Stimulated activated CD4-positive, alpha-beta T cell treated with anti-CD3 and anti-CD28 coated beads, Interleukin-1b, Interleukin-23, amount 100 ng/mL, for 24 hours (primary cell): ENCODE data around the gene PRKCB.
"Not testable (repeated sequence)": the region's sequence is repeated elsewhere in the genome, so short reads cannot be mapped to it uniquely, and the experiment has no call there.

Source experiments
- DNase-seq, 4 experiments: peaks; one replicate each; pipeline ENCODE4 v3.0.0-alpha.2; 2020; ENCODE audit warnings: low read depth in 4 of 4, low spot score in 1 of 4

PRKCB gene

DNA sequence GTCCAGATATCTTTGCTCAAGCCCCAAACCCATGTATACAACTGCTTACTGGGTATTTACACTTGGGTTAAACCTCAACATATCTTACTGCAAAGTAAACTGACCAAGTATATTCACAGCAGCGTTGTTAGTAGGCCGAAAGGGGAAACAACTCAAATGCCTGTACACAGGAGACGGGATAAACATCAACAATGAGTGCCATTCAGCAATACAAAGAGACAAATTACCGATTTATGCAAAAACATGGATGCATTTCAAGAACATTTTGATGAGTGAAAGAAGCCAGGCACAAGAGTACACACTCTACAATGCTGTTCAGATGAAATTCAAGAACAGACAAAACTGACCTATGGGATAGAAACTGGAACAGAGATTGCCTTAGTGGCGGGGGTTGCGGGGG, 284.0 kb downstream of the PRKCB start:
- DNase-seq: no peak

DNA sequence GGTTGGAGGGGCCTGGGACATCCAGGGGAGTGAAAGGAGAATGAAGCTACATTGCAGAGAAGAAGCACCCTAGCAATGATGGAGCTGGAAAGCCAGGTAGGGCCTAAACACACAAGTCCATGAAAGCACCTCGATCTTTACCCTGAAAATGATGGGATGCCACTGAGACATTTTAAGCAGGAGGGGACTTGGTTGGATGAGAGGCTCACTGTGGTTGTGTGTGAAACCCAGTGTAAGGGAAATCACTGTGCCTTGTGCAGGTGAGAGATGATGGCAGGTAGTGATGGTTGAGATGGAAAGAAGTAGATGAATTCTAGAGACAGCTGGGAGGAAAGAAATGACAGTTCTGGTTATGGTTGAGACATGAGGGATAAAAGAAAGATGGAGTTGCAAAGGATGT, 287.5 kb downstream of the PRKCB start:
- no peak for DNase-seq

GRCh38 chr16:24124291-24124690, 288.5 kb downstream of the PRKCB start:
- DNase-seq: no peak

GRCh38 chr16:24125214-24125613, 289.4 kb downstream of the PRKCB start:
- no peak for DNase-seq

GRCh38 chr16:24129412-24129918, 293.7 kb downstream of the PRKCB start:
- no peak for DNase-seq

DNA sequence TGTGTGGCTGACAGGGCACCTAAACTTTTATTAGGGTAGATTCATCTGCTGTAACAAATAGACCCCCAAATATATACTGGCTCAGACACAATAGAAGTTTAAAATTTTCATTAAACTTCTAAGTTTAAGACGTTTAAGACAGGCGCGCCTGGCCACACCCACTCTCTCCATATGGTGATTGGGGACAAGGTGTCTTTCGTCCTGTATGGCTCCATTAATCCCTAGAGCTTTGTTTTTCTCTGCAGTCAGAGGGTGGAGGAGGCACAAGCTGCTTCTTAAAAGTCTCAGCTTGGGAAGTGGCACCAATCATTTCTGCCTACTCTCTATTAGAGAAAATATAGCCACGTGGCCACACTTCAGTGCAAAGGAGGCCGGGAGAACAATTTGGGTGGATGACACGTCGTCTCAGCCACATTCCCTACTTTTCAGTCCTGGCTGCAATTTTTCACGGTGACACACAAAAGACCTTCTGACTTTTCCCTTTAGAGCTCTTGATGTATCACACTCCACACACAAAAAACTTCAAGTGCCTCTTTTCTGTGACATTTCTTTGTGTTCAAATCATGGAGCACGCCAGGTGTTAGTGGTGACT, 294.8 kb downstream of the PRKCB start:
- no peak for DNase-seq

DNA sequence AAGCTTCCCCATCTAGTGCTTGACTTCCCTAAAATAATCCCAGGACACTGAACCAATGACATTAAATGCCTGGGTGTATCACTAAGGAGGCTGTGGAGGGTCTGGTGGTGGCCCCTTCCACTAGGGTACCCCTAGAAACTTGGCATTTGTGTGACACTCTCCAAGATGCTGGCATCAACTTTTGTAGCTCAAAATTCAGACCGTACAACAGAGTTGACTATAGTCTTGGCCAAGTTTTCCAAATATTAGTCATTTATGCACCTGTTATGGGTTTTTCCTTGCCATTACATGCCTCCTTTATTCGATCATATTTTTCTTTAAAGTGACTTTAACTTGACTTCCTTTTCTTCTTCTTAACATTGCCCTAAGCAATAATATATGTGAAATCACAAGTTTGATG, 295.5 kb downstream of the PRKCB start:
- no peak for DNase-seq

DNA sequence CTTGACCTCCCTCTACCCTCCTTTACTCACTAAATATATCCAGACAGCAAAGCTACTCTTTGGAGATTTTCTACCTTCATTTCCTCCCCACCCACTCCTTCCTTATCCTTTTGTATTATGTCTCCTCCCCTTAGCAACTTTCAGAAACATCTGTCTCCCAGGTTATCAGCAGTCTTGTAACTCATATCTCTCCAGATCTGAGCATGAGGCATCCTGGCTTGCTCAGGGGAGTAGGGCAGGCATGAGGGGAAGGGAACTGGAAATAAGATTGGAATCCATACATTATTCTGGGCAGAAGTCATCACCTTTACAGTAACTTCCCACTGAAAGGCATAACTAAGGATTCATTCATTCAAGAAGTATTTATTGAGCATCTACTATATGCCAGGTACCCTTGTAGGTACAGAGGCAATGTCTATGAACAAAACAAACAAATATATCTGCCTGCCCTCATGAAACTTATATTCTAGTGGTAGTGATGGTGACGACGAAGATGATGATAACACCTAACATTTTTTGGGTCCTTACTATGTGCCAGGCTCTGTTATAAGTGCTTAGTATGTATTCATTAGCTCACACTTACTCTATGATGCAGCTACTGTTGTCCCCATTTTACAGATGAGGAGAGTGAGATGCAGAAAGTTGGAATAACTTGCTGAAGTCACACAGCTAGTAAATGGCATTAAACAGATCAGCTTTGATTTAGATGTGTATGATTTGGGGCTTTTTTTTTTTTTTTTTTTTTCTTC, 296.4 kb downstream of the PRKCB start:
- no peak for DNase-seq

GRCh38 chr16:24132797-24133155, 297.0 kb downstream of the PRKCB start:
- no peak for DNase-seq

- DNase-seq: no peak
Observed at GRCh38 chr16:24135624-24136565, 300.1 kb downstream of the PRKCB start.

DNA sequence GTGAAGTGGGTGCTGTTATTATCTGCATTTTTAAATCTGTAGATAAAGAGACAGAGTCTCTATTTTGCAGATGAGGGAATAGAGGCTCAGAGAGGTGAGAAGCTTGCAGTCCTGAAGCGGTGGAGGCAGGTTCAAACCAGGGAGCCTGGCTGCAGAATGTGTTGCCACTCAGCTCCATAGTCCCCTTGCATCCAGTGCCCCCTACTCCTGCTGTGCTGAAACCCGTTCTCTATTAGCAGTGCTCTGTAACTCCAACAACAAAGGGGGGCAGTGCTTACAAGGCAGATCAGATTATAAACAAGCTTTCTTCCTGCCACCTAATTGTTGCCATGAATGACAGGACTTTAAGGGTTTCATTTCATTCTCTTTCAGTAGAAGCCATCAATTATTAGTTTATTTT, 302.2 kb downstream of the PRKCB start:
- no peak for DNase-seq

DNA sequence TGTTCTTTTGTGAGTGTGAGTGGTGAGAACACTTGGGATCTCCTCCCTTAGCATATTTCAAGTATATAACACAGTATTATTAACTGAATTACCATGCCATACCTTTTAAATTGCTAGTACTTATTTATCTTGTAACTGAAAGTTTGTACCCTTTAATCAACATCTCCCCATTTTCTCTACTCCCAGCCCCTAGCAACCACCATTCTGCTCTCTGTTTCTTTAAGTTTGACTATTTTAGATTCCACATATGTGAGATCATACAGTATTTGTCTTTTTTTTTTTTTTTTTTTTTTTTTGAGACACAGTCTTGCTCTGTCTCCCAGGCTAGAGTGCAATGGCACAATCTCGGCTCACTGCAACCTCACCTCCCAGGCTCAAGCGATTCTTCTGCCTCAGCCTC, 302.8 kb downstream of the PRKCB start:
- no peak for DNase-seq

DNA sequence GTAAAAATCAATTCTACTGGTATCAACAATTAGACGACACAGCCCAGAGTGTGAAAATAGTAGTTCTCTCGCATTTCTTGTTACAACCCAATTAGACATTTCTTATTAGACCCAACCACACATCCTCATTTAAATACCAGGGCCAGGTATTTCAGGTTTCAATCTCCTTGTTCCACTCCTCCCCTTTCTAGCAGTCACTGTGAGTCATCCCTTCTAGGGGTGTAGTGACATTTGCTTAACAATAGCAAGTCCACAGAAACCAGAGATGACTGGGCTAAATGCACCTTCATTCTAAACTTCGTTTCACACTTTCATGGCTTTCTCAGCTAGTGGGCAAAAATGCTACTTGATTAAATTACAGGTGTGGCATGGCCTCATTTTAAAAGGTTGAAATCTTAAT, 303.5 kb downstream of the PRKCB start:
- DNase-seq: no peak

DNA sequence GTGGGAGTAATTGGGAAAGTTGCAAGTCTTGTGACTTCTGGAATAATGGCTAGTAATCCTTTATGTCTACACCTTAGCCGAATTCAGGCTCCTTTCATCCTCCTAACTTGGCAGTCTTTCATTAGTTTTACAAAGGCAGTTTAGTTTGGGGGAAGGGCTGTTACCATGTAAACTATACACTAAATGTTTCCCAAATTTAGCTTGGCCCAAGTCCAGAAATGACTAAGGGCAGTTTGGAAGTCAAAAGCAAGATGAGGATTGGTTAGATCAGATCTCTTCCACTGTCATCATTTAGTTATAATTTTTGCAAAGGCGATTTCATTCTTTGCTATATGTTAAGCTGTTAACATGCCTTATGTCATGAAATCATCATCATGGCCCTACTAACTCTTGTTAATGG, 304.9 kb downstream of the PRKCB start:
- DNase-seq: no peak

GRCh38 chr16:24141466-24141865, 305.7 kb downstream of the PRKCB start:
- no peak for DNase-seq

DNA sequence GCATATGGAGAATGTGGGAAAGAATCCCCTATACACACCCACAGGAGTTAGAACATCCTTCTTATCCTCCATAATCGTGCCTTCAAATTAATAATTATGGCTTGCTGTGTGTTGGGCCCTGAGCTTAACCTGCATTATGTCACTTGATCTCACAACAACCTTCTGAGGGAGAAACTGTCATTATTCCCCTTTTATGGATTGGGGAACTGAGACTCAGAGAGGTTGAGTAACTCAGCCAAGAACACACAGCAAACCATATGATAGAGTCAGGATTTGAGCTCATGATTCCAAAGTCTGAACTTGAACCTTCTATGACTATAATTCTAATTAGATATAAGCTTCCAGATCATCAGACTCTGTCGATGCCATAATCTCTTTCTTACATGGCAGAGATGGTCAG, 306.1 kb downstream of the PRKCB start:
- DNase-seq: no peak

DNA sequence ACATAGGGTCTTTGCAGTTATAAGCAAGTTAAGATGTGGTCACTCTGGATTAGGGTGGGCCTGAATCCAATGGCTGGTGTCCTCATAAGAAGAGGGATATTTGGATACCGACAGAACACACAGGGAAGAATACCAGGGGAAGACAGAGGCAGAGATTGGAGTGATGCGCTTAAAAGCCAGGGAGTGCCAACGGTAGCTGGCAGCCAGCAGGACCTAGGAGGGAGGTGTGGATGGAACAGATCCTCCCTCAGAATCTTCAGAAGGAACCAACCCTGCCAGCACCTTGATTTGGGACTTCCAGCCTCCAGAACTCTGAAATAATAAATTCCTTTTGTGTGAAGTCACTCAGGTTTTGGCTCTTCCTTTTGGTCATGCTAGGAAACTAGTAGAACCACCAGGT, 310.1 kb downstream of the PRKCB start:
- DNase-seq: no peak

DNA sequence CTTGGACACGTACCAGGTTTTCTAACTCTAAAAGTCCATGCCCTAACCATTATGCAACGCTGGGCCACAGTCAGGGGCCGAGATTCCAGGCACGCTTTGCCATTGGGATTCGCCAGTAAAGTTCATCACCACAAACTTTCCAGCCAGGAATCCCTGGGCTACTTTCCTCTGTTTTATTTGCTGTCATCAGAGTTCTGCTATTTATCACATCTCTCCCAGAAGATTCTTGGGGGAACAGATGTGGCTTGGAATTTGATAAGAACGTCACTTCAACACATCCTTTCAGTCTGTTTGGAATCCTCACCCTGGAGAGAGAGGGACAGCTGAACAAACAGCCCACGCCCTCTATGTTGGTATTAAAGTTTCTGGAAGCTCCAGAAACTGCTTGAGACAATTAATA, 310.7 kb downstream of the PRKCB start:
- no peak for DNase-seq

DNA sequence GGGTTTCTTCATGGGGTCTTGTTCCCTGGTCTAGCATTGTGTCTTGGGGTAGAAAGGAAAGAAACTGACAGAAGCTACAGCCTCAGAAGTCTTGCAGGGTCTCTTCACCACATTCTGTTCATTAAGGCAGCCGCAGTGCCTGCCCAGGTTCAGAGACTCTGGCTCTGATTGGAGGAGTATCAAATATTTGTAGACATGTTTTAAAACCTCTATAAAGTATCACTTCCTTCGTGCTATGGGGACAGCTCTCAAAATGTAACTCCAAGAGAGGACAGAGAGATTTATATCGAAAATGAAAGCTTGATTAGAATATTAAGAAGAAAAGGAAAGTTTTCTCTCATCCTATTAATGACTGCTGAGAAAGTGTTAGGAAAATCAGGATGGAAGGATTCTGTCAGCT, 313.3 kb downstream of the PRKCB start:
- no peak for DNase-seq

- DNase-seq: no peak
Observed at GRCh38 chr16:24150282-24150681, 314.5 kb downstream of the PRKCB start.

- no peak for DNase-seq
Observed at GRCh38 chr16:24151482-24151939, 315.7 kb downstream of the PRKCB start.

- not testable (repeated sequence) for DNase-seq
Observed at GRCh38 chr16:24152048-24152447, 316.3 kb downstream of the PRKCB start.
